BE2C (cell line): Measurements from ENCODE around the gene SPINK5.

Experiments used
- DNase-seq: peaks from one replicate; pipeline ENCODE4 v3.0.0-alpha.2; 2020
- H3K27me3 ChIP-seq: fragments of 250-450 bp; sonication (Bioruptor Pico); 2 replicates; pipeline ENCODE4 v1.5.1; 2020; ENCODE audit warnings: mild to moderate bottlenecking
- H3K36me3 ChIP-seq: fragments of 250-450 bp; sonication (Bioruptor Pico); 2 replicates; pipeline ENCODE4 v1.5.1; 2020; ENCODE audit warnings: mild to moderate bottlenecking
- H3K4me1 ChIP-seq: fragments of 250-450 bp; sonication (Bioruptor Pico); 2 replicates; pipeline ENCODE4 v1.5.1; 2020
- H3K4me3 ChIP-seq: 2 replicates; pipeline ENCODE4 v1.5.1; 2011; ENCODE audit warnings: low read depth, low read length
- H3K9me3 ChIP-seq: fragments of 250-450 bp; sonication (Bioruptor Pico); 2 replicates; pipeline ENCODE4 v1.5.1; 2020
- TF ChIP-seq, protein P1 (sequence below): IDR thresholded peaks from 2 replicates; pipeline ENCODE4 v1.5.1; 2012; ENCODE audit warnings: mild to moderate bottlenecking, low read depth, low read length

SPINK5 gene

DNA sequence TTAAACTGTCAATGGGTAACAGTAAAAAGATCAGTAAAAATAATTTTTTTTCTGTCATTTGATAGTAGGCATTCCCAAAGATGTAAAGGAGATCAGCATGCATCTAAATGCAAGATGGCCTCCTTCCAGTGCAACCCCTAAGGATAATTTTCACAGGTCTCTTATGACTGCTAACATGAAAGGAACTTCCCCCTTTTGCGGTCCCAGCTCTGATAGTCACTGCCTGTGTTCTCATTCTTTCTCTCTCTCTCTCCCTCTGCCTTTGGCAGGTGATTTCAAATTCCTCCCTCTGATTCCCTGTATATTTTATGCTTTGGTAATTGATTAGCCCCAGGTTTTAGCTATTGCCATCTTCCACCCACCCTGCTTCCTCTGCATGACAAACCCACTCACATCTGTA, 113.4 kb downstream of the SPINK5 start:
- H3K36me3 ChIP-seq, result no peaks in the 10 kb centered on the region
- DNase-seq, result no peak
- TF ChIP-seq, protein P1, sequence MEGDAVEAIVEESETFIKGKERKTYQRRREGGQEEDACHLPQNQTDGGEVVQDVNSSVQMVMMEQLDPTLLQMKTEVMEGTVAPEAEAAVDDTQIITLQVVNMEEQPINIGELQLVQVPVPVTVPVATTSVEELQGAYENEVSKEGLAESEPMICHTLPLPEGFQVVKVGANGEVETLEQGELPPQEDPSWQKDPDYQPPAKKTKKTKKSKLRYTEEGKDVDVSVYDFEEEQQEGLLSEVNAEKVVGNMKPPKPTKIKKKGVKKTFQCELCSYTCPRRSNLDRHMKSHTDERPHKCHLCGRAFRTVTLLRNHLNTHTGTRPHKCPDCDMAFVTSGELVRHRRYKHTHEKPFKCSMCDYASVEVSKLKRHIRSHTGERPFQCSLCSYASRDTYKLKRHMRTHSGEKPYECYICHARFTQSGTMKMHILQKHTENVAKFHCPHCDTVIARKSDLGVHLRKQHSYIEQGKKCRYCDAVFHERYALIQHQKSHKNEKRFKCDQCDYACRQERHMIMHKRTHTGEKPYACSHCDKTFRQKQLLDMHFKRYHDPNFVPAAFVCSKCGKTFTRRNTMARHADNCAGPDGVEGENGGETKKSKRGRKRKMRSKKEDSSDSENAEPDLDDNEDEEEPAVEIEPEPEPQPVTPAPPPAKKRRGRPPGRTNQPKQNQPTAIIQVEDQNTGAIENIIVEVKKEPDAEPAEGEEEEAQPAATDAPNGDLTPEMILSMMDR, result no peak
- no peak overlapping the region for H3K4me3 ChIP-seq
- H3K9me3 ChIP-seq, result no peaks in the 10 kb centered on the region
- H3K27me3 ChIP-seq, result peaks cover 7% of the 10 kb centered on the region
- H3K4me1 ChIP-seq, result no peaks in the 10 kb centered on the region

DNA sequence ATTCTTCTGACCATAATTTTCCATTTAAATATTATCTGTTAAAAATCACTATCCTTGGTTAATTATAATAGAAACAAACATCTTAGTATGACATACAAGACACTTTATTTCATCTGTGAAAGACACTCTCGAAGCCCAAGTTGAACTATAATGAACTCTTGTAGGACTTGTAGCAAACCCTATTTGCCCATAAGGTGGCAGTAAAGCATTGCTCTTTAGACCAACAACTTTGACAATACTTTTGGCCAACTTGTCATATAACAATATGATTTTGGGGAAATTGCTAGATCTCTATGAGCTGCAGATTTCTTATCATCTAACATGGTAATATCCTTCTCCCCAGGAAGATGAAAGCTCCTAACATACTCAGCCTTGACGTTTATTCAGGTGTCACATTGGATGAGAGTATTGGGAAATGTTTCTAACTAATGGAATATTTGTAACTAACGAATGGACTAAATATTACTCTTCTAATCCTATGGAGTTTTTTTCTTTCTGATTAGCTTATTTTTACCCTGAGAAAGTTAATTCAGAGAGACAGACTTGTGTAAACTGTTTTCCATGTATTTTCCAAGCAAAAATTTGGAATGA, 115.5 kb downstream of the SPINK5 start:
- peak; percentile 13 for DNase-seq
- TF ChIP-seq, protein P1, result peak; percentile 81
- Histone ChIP-seq H3K27me3 (peaks cover 8% of the 10 kb centered on the region; the same call in 1 of the 2 replicates), H3K4me3 (no peak overlapping the region), H3K36me3 (no peaks in the 10 kb centered on the region), H3K4me1 (no peaks in the 10 kb centered on the region), H3K9me3 (no peaks in the 10 kb centered on the region)

DNA sequence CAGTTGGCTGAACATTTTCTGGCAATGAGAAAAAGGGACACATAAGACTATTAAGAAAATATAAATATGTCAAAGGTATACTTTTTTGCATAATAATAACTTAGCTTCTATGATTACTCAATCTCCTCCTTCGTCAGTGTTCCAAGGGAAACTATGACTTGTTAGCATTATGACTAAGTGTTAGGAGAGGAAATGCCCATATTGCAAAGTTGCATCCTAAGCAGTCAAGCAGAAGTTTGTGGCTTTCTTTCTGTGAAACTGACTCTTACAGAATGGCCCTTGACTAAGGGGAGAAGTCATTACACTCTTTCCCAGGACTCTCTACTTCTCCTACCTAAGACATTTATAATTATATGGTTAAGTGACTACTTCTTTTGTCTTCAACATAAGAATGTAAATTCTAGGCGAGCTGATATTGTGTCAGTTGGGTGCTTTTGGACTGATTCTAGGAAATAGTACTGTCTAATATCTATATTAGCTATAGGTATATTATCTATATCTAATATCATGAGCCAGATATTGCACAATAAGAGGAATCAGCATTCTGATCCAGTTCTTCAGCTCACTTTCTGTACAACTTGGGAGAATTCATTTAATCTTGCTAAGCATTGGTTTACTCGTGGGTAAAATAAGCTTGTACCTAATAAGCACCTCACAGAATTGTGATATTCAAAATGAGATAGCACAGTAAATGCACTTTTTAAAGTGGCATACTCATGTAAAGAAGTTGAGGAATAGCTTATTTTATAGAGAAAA, 122.6 kb downstream of the SPINK5 start:
- Histone ChIP-seq H3K4me3 (no peak overlapping the region), H3K4me1 (no peaks in the 10 kb centered on the region), H3K9me3 (no peaks in the 10 kb centered on the region), H3K36me3 (no peaks in the 10 kb centered on the region), H3K27me3 (peaks cover 9% of the 10 kb centered on the region)
- DNase-seq, result no peak
- TF ChIP-seq, protein P1, result no peak
